ENCODE data around the gene TFAP2D.

DNA sequence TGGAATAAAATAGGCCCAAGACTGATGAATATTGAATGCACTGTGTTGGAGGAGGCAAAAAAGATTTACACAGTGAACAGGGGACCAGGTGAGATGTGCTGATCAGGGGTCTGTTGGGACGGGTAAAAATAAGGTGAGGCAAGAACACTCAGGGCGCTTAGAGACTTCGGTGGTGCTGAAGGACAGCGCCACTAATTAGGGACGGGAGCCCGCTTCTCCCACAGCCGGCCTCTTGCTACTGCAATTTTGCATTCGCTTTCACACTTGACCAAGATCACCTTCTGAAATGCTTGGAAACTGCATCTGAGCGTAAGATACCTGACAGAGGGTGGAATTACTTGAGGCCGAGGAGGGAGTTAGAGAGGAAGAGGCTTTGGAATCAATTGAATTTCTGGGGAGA lies 7.3 kb downstream of the TFAP2D start:
- TF ChIP-seq, protein P1, sequence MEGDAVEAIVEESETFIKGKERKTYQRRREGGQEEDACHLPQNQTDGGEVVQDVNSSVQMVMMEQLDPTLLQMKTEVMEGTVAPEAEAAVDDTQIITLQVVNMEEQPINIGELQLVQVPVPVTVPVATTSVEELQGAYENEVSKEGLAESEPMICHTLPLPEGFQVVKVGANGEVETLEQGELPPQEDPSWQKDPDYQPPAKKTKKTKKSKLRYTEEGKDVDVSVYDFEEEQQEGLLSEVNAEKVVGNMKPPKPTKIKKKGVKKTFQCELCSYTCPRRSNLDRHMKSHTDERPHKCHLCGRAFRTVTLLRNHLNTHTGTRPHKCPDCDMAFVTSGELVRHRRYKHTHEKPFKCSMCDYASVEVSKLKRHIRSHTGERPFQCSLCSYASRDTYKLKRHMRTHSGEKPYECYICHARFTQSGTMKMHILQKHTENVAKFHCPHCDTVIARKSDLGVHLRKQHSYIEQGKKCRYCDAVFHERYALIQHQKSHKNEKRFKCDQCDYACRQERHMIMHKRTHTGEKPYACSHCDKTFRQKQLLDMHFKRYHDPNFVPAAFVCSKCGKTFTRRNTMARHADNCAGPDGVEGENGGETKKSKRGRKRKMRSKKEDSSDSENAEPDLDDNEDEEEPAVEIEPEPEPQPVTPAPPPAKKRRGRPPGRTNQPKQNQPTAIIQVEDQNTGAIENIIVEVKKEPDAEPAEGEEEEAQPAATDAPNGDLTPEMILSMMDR (IDR thresholded peaks at IDR 0.05; ENCODE audit: low read length), result no peak
- no peak for TF ChIP-seq EZH2 (IDR thresholded peaks at IDR 0.05; ENCODE audit: borderline replicate concordance, low read length)

Data from OCI-LY1 (cell line).